Suprapubic skin (tissue), 3 donors: ENCODE data around the gene TRIO.

ENCODE experiments used
- CTCF ChIP-seq, 2 donors: fragments of 200-600 bp in 1 of 2; fragments of 450-650 bp in 1 of 2; sonication (generic) in 1 of 2; IDR thresholded peaks; one replicate each; pipeline ENCODE4 v1.5.1; 2016 to 2019; ENCODE audit warnings: antibody characterized with exemption in 2 of 2, mild to moderate bottlenecking in 1 of 2, moderate library complexity in 1 of 2
- EP300 ChIP-seq: sonication (generic); formaldehyde crosslinking; IDR thresholded peaks from one replicate; pipeline ENCODE4 v1.6.1; 2017; ENCODE audit warnings: antibody characterized with exemption
- POLR2A ChIP-seq, 2 donors: fragments of 450-650 bp; IDR thresholded peaks; one replicate each; pipeline ENCODE4 v1.6.1; 2017; ENCODE audit warnings: antibody characterized with exemption in 2 of 2, mild to moderate bottlenecking in 2 of 2, moderate library complexity in 2 of 2

GRCh38 chr5:14483504-14484157 is 340.5 kb downstream of the TRIO start:
- no peak for TF ChIP-seq CTCF (IDR thresholded peaks at IDR 0.05)
- TF ChIP-seq POLR2A (IDR thresholded peaks at IDR 0.05): no peak
- TF ChIP-seq EP300: no peak
